LNCaP clone FGC (cell line): ENCODE data around the gene GADD45A.

ENCODE experiments used
- DNase-seq: peaks from one replicate; pipeline ENCODE4 v3.0.0-alpha.2; 2011; ENCODE audit warnings: low read depth
- H3K4me3 ChIP-seq: 2 replicates; pipeline ENCODE4 v1.5.1; 2011; ENCODE audit warnings: mild to moderate bottlenecking, low read depth, low read length, control low read depth
- TF ChIP-seq, protein P1 (sequence below): IDR thresholded peaks from 2 replicates; pipeline ENCODE4 v1.5.1; 2012; ENCODE audit warnings: mild to moderate bottlenecking; ENCODE audit not compliant: control insufficient read depth, insufficient read depth; ENCODE audit errors: extremely low read depth

Gene GADD45A

DNA sequence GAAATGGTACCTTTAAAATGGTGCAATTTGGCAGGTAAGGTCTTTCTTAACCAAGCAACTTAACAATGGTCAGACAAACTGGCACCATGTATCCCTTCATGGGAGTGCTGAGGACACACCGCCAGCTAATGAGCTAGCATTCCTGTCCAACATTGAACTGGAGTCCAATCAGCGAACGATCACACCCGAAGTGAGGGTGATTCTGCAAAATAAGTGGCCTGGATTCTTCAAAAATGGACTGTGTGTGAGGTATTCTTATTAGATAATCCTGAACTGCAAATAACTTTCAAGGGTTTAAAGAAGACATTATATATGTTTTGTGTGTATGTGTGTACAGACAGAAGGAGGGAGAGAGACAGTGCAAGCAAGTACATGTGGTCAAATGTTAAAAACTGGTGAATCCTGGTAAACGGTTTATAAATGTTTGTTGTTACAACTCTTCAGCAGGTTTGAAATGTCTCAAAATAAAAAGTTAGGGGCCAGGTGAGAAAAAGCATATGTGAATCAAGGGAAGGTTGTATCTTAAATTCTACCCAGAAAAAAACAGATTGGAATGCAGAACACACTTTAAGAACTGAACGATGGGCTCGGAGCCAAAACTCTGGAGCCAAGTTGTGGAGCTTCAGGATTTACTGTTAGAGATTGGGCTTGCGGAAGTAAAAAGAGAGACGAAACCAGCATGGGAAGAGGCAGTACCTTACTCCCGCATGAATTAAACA is 20.9 kb downstream of the GADD45A start:
- TF ChIP-seq, protein P1, sequence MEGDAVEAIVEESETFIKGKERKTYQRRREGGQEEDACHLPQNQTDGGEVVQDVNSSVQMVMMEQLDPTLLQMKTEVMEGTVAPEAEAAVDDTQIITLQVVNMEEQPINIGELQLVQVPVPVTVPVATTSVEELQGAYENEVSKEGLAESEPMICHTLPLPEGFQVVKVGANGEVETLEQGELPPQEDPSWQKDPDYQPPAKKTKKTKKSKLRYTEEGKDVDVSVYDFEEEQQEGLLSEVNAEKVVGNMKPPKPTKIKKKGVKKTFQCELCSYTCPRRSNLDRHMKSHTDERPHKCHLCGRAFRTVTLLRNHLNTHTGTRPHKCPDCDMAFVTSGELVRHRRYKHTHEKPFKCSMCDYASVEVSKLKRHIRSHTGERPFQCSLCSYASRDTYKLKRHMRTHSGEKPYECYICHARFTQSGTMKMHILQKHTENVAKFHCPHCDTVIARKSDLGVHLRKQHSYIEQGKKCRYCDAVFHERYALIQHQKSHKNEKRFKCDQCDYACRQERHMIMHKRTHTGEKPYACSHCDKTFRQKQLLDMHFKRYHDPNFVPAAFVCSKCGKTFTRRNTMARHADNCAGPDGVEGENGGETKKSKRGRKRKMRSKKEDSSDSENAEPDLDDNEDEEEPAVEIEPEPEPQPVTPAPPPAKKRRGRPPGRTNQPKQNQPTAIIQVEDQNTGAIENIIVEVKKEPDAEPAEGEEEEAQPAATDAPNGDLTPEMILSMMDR: no peak
- DNase-seq: no peak
- H3K4me3 ChIP-seq: no peak overlapping the region

DNA sequence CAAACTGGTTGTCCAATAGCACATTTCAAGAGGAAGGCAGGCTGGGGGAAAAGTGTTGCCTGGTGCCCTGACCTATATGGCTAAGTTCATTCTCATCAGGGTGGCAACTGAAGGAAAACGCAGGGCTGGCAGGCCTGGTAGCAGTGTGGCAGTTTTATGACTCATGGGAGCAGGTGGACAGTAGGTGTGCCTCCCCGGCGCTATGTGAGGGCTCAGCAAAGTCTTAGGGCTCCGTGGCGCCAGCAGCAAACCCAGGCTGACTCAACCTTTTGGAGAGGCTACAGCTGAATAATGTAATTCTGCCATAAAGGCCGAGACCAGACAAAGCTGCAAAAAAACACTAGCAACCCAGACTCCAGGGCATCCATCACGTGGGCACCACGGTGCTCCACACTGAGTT is 23.6 kb downstream of the GADD45A start:
- no peak for DNase-seq
- TF ChIP-seq, protein P1: no peak
- H3K4me3 ChIP-seq: no peak overlapping the region

DNA sequence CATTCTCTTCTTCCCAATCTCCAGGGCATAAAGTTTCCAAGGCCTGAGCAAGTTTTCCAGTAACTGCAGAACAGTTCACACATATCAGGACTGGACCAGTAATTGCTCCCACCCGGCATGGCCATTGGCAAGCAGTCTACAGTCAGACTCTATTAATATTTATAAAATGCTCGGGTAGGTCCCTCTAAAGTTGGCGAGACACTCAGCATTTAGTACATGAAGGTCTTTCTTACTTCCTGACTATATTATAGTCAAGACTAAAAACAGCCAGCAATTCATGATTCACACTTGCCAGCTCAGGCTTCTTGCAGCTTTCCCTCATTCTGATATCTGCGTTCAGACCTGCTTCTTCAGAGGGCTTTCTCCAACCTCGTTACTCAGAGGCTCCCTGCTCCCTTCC is 25.4 kb downstream of the GADD45A start:
- DNase-seq: no peak
- TF ChIP-seq, protein P1: no peak
- H3K4me3 ChIP-seq: no peak overlapping the region

DNA sequence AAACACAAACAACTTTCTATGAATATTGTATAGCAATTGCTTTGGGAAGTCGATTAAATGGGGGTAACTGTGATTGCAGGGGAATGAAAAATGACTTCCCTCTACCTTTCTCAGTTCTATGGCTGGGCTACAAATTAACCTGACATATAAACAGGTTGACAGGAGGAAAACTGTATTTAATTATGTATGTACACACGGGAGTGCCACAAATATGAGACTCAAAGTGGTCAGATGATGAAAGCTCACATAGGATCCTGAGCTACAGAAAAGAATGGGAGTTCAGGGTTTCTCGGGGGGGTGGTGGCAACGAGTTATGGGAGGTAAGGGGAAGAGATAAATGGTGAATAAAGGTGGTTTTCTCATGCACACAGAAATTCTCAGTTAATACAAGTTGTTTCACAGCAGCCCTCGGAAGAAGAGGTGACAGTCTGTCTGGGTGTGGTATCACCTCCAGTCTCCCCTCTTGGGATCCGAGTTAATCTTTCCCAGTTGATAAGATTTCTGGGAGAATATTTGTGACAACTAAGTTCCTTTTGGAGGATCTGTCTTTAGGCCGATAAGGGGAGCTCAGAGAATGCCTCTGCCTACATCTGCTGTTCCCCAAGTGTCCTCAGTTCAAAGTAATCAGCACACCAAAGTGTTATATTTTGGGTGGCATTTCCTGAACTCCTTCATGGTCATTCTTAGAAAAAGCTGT is 26.3 kb downstream of the GADD45A start:
- DNase-seq: no peak
- TF ChIP-seq, protein P1: no peak
- H3K4me3 ChIP-seq: no peak overlapping the region

DNA sequence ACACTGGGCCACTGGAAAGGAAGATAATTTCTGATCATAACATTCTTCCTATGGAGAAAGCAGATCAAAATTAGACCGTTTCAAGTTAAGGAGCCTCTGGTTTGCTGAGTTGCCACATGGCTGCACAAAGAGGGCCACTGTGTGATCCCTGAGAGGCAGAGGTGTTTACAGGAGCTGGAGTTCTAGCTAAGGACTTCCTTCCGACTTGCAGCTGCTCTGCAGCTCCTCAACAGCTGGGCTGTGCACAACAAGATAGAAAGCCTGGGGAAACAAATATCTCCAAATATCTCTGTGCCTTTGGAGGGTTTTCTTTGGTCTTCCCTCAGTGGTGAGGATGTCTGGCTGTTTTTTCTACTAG is 26.8 kb downstream of the GADD45A start:
- TF ChIP-seq, protein P1: no peak

DNA sequence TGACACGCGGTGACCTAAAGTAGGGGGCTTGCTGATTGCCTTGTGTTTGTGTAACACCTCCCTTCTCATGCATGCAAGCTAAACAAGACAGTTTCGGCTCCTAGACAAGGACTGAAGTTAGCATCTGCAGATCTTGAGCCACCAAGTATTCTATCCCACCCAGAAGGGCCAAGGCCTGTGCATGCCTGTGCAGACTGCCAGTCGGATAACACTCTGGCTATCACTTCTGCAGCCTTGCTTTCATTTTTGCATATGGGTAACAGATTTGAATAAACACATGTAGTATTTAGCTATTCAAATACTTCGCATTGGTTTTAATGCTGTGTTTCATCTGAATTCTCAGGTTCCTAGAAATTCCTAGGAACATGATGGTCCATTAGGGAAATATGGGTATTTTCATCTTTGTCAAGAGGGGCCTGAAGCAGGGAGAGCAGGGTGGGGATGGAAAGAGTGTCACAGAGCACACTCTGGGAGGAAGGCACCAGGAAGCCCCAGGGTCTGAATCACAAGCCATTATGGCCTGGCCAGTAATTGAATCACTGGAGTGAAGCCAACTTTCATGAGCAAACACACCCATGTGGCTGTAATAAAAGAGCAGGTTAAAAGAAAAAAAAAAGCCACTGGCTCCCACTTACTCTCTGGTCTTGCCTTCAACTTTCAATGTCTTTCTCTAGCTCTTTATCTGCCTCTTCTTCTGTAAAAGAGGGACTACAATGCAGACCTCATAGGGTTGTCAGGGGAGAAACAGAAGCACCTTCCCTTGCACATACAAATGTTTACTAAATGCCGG is 28.3 kb downstream of the GADD45A start:
- no peak for DNase-seq
- TF ChIP-seq, protein P1: no peak
- H3K4me3 ChIP-seq: no peak overlapping the region

More for the DNA sequence above, 26.8 kb downstream of the GADD45A start:
- no peak overlapping the region for H3K4me3 ChIP-seq
- DNase-seq: no peak
